Liver (tissue), 3 donors: ENCODE results near the gene HLCS.

Experiments used
- CTCF ChIP-seq: fragments of 150-350 bp; IDR thresholded peaks from 2 replicates; pipeline ENCODE4 v1.5.1; 2017; ENCODE audit warnings: improper control_type of control experiment, low read depth, low read length; ENCODE audit not compliant: missing input control
- EGR1 ChIP-seq, 2 donors: IDR thresholded peaks; 2 replicates each; pipeline ENCODE4 v1.6.1; 2016 to 2018; ENCODE audit warnings: antibody characterized with exemption in 2 of 2, low read depth in 2 of 2
- FOXA2 ChIP-seq: IDR thresholded peaks from 2 replicates; pipeline ENCODE4 v1.6.1; 2016; ENCODE audit warnings: antibody characterized with exemption
- RAD21 ChIP-seq, 2 donors: IDR thresholded peaks; 2 replicates each; pipeline ENCODE4 v1.6.1; 2016; ENCODE audit warnings: antibody characterized with exemption in 2 of 2, mild to moderate bottlenecking in 2 of 2
- SP1 ChIP-seq: IDR thresholded peaks from 2 replicates; pipeline ENCODE4 v1.6.1; 2018; ENCODE audit warnings: antibody characterized with exemption, mild to moderate bottlenecking
- TF ChIP-seq, protein P1 (sequence below): IDR thresholded peaks from 2 replicates; pipeline ENCODE4 v1.6.1; 2016; ENCODE audit warnings: antibody characterized with exemption
- TF ChIP-seq, protein P2 (sequence below): IDR thresholded peaks from 2 replicates; pipeline ENCODE4 v1.6.1; 2016; ENCODE audit warnings: antibody characterized with exemption
- donor health status: healthy.
- donor health status: healthy.

DNA sequence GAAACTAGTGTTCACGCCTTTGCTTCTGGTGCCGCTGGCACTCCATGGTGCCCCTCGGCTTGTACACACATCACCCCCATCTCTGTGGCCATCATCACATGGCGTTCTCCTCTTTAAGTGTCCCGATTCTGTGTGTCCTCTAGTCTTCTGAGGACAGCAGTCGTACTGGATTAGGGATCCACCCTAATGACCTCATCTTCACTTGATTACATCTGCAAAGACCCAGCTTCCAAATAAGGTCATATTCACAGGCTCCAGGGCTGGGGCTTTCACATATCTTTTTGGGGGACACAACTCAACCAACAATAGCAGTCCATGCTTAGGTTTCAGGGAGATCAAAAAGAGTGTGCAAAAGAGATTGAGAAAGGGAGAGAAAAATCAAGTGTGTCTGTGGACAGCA lies 64.9 kb downstream of the HLCS start:
- no peak for TF ChIP-seq SP1
- no peak for TF ChIP-seq CTCF
- TF ChIP-seq, protein P1, sequence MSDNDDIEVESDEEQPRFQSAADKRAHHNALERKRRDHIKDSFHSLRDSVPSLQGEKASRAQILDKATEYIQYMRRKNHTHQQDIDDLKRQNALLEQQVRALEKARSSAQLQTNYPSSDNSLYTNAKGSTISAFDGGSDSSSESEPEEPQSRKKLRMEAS: no peak
- no peak for TF ChIP-seq RAD21 (IDR thresholded peaks at IDR 0.05)
- no peak for TF ChIP-seq FOXA2
- TF ChIP-seq, protein P2, sequence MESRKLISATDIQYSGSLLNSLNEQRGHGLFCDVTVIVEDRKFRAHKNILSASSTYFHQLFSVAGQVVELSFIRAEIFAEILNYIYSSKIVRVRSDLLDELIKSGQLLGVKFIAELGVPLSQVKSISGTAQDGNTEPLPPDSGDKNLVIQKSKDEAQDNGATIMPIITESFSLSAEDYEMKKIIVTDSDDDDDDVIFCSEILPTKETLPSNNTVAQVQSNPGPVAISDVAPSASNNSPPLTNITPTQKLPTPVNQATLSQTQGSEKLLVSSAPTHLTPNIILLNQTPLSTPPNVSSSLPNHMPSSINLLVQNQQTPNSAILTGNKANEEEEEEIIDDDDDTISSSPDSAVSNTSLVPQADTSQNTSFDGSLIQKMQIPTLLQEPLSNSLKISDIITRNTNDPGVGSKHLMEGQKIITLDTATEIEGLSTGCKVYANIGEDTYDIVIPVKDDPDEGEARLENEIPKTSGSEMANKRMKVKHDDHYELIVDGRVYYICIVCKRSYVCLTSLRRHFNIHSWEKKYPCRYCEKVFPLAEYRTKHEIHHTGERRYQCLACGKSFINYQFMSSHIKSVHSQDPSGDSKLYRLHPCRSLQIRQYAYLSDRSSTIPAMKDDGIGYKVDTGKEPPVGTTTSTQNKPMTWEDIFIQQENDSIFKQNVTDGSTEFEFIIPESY: no peak
- TF ChIP-seq EGR1 (IDR thresholded peaks at IDR 0.05; ENCODE audit: low read depth in 2 of 2): no peak
